HUDEP-2 (cell line): ENCODE data around the gene ALKBH7.
"Not testable (repeated sequence)": the region's sequence is repeated elsewhere in the genome, so short reads cannot be mapped to it uniquely, and the experiment has no call there.

ENCODE experiments used
- DNase-seq, 76 experiments: peaks; one replicate each; lab custom pipeline; 2025; ENCODE audit not compliant: unreplicated experiment in 76 of 76; lab: John Stamatoyannopoulos, UW

ALKBH7 gene, protein sequence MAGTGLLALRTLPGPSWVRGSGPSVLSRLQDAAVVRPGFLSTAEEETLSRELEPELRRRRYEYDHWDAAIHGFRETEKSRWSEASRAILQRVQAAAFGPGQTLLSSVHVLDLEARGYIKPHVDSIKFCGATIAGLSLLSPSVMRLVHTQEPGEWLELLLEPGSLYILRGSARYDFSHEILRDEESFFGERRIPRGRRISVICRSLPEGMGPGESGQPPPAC

DNA sequence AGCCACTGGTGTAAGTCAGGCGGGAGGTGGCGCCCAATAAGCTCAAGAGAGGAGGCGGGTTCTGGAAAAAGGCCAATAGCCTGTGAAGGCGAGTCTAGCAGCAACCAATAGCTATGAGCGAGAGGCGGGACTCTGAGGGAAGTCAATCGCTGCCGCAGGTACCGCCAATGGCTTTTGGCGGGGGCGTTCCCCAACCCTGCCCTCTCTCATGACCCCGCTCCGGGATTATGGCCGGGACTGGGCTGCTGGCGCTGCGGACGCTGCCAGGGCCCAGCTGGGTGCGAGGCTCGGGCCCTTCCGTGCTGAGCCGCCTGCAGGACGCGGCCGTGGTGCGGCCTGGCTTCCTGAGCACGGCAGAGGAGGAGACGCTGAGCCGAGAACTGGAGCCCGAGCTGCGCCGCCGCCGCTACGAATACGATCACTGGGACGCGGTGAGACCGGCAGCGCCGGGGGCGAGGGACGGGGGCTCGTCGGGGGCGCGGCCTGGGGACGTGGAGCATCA, at the start of gene ALKBH7:
TSS of gene ALKBH7 (plus strand) at position 201 of the 502 bp plus-strand sequence. CDS start at position 228, 27 bp downstream.
- DNase-seq, result peak; percentile 95 to 100 (median 100)

DNA sequence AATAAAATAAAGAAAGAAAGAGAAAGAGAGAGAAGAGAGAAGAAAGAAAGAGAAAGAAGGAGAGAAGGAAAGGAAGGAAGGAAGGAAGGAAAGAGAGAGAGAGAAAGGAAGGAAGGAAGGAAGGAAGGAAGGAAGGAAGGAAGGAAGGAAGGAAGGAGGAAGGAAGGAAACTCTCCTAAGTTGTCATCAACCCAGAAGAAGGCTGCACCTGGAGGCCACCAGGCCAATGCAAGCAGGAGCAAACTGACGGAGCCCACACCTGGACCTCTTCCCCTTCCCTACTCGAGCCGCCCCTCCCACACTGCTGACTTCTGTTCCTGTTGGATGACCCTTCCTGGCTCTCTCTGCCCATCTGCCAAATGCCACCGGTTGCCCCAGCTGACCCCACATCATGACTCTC, 47.8 kb upstream of the ALKBH7 start:
- no peak for DNase-seq

DNA sequence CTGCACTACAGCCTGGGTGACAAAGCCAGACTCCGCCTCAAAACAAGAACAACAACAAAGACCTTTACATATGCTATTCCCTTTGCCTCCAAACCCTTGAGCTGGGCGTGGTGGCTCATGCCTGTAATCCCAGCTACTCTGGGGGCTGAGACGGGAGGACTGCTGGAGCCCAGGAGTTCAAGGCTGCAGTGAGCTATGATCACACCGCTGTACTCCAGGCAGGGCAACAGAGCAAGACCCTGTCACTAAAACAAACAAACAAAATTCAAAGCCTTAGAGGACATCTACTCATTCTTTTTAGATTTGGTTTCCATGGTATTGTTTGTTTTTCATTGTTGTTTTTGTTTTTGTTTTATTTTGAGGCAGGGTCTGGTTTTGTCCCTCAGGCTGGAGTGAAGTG, 47.0 kb upstream of the ALKBH7 start:
- no peak for DNase-seq

DNA sequence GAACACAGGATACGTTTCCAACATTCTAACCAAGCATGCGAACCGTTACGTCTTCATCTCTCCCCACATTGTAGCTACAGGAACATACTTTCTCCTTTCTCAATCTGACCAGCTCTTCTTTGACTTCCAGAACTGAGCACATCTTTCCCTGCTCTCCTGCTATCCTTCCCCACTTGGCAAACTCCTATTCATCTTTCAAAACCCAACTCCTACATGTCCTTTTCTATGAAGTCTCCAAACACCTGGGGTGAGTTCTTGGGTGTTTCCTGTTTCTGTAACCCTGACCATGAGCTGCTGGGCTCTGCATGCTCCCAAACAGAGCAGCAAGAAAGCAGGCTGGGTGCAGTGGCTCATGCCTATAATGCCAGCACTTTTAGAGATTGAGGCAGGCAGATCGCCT, 45.8 kb upstream of the ALKBH7 start:
- DNase-seq, result no peak

DNA sequence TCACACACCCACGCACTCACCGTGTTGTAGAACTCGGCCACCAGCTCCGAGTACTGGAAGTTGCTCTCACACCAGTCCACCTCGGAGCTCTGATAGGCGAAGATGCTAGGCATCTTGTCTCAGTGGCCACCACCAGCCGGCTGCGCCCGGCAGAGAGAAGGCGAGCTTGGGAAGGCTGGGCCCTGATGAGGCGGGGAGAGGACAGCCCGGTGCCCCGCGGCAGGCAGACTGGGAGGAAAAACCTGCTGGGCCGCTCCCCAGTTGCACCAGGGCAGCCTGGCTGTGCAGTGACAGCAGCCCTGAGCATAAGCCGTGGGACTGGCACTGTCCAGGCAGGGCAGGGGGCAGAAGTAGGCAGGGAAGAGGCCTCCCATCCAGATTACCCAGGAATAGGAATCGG, 39.2 kb upstream of the ALKBH7 start, which contains the start of gene ACER1:
TSS of gene ACER1 (minus strand) at position 174 of the 400 bp plus-strand sequence. CDS start at position 113, 61 bp downstream.
- no peak for DNase-seq

DNA sequence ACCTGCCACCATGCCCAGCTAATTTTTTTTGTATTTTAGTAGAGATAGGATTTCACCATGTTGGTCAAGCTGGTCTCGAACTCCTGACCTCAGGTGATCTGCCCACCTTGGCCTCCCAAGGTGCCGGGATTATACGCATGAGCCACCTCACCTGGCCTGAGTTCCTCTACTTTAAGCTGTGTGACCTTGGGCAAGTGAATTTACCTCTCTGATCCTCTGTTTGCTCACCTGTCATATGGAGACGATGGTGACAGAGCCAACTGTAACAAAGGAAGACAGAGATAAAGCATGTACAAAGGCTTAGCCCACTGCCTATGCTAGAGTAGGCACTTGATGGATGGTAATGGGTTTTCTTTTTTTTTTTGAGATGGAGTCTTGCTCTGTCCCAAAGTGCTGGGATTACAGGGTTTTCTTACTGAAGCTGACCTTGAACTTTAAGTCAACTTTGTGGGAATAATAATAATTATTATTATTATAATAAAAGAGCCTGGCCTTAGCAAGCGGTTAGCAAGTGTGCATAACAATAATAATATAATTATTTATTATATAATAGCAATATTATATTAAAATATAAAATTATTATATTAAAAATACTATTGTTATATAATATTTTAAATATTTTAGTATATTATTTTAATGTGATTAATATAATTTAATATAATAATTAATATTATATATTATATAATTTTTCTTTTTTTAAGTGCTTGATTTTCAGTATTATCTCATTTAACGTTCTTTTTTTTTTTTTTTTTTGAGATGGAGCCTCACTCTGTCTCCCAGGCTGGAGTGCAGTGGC, 37.9 kb upstream of the ALKBH7 start:
- no peak for DNase-seq

DNA sequence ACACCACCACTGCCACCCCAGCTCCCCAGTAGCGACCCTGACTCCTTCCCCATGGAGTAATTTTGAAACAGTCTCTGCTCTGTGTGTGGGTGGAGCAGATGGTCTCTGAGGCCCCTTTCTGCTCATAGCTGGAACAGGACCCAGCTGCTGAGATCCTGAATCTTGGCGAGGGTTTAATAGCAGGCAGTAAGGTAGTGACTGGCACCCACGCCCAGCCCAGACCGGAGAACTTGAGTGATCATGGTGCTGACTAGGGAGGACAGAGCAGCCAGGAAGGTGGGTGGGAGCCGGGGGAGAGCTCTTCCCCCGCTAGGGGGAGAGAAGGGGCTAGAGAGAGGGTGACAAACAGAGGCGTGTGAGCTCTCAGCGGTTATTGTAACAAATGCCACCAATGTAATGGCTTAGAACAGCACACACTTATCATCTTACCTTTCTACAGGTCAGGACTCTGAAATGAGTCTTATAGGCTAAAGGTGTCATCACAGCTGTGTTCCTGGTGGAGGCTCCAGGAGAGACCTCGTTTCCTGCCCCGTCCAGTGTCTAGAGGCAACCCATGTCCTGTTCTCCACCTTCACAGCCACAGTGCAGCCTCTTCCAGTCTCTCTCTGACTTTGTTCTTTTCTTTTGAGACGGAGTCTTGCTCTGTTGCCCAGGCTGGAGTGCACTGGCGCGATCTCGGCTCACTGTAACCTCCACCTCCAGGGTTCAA, 31.9 kb upstream of the ALKBH7 start:
- DNase-seq, result no peak

DNA sequence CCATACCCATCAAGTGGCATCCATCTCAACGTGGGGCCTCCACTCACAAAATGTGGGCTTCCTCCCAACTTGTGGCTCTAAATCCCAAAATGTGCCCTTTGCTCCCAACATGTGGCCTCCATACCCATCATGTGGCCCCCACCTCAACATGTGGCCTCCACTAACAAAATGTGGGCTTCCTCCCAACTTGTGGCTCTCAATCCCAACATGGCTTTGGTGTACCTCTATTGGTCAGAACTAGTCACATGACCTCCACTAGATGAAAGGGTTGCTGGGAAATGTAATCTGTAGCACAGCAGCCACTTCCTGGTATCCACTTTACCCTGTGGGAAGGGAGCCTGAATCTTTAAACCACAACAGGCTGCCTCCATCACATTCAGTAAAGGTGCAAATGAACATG, 29.1 kb upstream of the ALKBH7 start:
- DNase-seq, result no peak

DNA sequence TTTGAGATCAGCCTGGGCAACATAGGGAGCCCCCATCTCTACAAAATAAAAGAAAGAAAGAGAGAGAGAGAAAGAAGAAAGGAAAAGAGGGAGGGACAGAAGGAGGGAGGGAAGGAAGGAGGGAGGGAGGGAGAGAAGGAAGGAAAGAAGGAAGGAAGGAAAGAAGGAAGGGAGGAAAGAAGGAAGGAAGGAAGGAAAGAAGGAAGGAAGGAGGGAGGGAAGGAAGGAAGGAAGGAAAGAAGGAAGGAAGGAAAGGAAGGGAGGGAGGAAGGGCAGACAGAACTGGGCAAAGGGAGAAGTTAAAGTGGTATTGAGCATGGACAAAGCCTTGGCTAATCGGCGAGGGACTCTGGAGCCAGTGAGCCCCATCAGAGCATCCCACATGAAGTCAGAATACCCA, 23.3 kb upstream of the ALKBH7 start:
- DNase-seq, result not testable (repeated sequence)

DNA sequence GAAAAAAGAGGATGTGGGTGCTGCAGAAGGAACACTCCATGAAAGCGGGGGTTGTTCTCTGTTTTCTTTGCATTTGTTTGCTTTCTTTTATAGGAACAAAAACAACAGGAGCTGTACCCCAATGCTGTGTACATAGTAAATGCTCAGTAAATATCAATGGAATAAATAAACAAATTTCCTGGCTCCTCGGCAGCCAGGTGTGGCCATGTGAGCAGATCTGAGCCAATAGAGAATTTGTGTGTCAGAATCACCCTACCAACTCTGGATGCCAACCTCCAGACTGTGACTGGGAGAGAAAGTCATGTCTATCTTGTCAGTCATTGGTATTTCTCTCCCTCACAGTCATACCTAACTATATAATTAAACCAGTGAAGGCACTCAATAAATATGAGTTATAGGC, 21.9 kb upstream of the ALKBH7 start:
- DNase-seq, result no peak

DNA sequence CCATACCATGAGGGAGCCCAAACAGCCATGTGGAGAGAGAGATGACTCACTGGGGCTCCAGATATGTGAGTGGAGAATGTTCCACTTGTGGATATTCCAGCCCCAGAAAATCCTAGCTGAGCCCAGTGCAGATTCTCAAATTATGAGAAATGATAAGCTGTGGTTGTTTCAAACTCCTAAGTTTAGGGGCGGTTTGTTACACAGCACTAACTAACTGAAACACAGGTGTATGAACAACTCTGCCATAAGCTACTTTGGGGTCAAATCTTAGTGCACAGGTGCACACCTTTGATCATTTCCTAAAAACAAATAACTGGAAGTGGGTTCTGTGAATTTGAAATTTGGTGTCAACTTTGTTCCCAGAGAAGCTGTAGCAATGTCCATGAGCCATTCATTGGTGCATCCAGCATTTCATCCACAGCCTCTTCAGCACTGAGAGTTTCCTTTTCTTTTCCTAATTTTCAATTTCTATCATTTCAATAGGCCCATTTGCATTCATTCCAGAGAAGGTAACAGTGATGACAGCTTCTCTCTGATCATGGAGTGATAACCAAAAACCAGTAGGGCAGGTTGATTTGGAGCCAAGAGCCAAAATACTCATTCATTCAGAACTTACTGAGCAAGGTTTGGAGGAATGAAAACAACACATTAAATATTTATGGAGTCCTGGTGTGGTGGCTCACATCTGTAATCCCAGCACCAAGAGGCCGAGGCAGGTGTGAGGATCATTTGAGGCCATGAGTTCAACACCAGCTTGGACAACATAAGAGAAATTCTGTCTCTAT, 20.0 kb upstream of the ALKBH7 start:
- DNase-seq, result no peak

DNA sequence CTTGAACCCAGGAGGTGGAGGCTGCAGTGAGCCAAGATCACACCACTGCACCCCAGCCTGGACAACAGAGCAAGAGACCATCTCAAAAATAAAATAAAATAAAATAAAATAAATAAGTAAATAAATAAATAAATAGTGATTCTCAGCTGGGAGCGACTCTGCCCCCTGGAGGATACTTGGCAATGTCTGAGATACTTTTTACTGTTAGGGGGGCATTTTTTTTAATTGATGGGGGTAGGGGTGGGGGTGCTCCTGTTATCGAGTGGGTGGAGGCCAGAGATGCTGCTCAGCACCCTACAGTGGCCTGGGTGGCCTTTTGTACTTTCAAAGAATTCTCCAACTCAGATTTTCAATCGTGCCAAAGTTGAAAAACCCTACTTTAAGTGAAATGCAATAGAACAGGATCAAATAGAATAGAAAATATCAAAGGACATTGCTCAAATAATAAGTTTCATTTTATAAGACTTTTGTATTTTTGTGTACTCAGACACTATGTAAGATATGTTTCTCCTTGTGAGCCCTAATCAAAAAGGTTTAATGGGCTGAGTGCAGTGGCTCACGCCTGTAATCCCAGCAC, 18.4 kb upstream of the ALKBH7 start:
- peak in 4 of 76 experiments; percentile 6 to 18 (median 12) for DNase-seq

DNA sequence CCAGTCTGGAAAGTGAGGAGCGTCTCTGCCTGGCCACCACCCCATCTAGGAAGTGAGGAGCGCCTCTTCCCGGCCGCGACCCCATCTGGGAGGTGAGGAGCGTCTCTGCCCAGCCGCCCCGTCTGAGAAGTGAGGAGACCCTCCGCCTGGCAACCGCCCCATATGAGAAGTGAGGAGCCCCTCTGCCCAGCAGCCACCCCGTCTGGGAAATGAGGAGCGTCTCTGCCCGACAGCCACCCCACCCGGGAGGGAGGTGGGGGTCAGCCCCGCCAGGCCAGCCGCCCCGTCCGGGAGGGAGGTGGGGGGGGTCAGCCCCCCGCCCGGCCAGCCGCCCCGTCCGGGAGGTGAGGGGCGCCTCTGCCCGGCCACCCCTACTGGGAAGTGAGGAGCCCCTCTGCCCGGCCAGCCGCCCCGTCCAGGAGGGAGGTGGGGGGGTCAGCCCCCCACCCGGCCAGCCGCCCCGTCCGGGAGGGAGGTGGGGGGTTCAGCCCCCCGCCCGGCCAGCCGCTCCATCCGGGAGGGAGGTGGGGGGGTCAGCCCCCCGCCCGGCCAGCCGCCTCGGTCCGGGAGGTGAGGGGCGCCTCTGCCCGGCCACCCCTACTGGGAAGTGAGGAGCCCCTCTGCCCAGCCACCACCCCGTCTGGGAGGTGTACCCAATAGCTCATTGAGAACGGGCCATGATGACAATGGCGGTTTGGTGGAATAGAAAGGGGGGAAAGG, 17.1 kb upstream of the ALKBH7 start:
- DNase-seq, result not testable (repeated sequence)

DNA sequence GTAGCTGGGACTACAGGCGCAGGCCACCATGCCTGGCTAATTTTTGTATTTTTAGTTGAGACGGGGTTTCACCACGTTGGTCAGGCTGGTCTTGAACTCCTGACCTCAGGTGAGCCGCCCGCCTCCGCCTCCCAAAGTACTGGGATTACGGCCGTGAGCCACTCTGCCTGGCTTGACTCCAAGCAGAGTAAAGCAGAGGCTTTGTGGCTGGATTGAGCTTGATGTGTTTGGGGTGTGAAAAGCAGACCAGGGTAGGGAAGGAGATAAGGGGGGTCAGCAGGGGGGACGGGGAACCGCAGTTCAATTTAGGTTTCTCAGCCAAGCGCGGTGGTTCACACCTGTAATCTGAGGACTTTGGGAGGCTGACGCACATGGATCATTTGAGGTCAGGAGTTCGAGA, 15.4 kb upstream of the ALKBH7 start:
- DNase-seq, result no peak

DNA sequence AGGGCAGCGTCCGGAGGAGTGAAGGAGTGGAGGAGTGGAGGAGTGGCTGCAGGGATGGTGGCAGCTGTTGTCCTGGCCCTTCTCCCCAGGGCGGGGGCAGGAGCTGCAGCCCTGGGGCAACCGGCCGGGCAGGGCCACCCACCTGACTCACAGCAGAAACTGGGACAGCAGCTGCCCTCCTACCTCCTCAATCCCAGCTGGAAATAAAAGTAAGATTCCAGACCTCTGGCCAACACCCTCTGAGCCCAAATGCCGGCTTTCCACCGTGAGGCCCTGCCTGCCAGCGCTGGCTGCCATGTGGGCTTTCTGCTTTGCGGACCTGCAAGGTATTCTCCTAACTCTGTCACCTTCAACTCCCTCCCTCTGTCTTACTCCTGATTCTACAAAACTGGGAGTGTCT, 14.6 kb upstream of the ALKBH7 start:
- no peak for DNase-seq

DNA sequence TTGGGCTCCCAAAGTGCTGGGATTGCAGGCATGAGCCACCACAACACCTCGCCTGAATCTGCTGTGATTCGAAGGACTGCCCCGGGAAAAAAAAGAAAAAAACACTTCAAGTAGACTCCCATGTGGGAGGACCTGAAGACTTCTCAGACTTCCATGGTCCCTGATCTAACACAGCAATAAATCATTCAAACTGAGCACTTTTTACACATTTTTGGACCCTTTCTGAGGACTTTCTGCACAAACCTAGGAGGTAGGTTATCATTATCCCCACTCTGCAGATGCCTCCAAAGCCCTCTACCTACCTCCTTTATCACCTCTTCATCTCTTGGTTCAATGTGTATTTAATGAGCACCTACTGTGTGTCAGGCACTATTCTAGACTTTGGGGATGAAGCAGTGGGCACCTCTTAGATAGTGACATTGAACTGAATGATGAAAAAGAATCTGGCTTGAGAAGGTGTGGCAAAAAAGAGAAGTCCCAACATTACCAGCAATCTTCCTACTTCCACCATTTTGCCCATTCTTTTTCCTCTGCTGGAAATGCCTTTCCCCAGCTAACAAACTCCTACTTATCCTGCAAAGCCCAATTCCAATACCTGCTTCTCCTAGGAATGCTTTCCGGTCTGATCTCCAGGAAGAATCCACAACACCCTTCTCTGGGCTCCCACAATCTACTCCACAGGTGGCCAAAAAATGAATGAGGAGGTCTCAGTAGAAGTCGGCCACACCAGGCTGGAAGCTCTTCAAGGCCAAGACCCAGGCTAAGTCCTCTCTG, 12.8 kb upstream of the ALKBH7 start:
- DNase-seq, result no peak

DNA sequence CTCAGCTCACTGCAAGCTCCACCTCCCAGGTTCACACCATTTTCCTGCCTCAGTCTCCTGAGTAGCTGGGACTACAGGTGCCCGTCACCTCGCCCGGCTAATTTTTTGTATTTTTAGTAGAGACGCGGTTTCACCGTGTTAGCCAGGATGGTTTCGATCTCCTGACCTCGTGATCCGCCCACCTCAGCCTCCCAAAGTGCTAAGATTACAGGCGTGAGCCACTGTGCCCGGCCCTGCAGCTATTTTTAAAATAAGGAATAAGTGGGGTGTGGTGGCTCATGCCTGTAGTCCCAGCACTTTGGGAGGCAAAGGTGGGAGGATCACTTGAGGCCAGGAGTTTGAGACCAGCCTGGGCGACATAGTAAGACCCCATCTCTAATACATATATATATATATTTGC, 12.1 kb upstream of the ALKBH7 start:
- not testable (repeated sequence) for DNase-seq

DNA sequence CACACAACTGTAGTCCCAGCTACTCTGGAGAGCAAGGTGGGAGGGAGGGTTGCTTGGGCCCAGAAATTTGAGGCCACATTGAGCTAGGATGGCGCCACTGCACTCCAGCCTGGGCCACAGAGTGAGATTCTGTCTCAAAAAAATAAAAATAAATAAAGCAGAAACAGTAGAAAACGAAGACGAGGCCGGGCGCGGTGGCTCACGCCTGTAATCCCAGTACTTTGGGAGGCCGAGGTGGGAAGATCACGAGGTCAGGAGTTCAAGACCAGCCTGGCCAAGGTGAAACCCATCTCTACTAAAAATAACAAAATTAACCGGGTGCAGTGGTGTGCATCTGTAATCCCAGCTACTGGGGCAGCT, 11.8 kb upstream of the ALKBH7 start:
- DNase-seq, result not testable (repeated sequence)

DNA sequence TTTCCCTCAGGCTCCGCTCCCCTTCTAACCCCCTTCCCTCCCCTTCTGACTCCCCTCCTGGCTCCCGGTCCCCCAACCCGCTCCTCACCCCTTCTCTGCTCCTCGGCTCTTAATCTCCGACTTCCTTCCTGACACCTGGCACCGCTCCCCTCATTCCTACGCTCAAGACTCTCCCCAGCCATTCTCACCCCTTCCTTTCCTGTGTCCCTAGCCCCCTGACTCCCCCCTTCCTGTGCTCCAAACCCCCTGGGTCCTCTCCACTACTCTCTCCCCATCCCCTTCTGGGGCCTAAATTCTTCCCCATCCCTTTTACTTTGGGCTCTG, 10.6 kb upstream of the ALKBH7 start:
- DNase-seq, result peak in 1 of 76 experiments; percentile 33
